ENCODE measurements around the gene SPECC1. TPM values are rescaled to one million over a fixed set of nuclear protein-coding genes. Genes with fewer than 3 reads are reported as not detected.
"Not testable (repeated sequence)": the region's sequence is repeated elsewhere in the genome, so short reads cannot be mapped to it uniquely, and the experiment has no call there.

SPECC1 gene
- total RNA-seq, 1 donor from 2014 or later: 76.4 TPM

DNA sequence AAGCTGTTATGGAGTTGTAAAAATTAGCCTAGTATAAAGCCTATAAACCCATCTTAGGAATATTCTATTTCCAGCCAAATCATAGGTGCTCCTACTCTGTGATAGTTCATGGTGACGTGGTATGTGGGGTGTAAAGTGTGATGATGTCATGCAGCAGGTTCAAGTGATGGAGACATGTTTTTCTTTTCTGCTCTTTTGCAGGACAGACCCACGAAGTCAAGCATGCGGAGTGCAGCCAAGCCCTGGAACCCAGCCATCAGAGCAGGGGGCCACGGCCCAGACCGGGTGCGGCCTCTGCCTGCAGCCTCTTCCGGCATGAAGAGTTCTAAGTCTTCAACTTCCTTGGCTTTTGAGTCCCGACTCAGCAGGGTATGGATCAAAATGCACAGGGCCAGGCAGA is 87.3 kb downstream of the SPECC1 start:
- H3K27ac ChIP-seq: peak overlapping the region; percentile 90 to 97

DNA sequence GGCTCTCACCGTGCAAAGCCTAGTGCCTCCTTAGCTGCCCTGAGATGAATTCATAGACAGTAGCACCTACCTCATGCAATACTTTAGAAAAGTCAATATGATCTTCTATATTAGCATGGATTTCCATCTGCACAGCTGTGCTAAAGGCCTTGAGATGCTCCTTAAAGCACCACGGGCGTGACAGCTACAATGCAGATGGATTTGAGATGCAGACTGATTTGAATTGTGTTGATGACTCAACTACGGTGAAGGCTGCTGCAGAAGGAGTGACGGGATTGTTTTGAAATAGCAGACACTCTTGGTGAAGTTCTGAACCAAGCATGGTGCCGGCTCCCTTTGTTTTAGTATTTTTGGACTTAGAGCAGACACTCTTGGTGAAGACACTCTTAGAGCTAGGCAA is 88.2 kb downstream of the SPECC1 start:
- TF ChIP-seq, protein P1, sequence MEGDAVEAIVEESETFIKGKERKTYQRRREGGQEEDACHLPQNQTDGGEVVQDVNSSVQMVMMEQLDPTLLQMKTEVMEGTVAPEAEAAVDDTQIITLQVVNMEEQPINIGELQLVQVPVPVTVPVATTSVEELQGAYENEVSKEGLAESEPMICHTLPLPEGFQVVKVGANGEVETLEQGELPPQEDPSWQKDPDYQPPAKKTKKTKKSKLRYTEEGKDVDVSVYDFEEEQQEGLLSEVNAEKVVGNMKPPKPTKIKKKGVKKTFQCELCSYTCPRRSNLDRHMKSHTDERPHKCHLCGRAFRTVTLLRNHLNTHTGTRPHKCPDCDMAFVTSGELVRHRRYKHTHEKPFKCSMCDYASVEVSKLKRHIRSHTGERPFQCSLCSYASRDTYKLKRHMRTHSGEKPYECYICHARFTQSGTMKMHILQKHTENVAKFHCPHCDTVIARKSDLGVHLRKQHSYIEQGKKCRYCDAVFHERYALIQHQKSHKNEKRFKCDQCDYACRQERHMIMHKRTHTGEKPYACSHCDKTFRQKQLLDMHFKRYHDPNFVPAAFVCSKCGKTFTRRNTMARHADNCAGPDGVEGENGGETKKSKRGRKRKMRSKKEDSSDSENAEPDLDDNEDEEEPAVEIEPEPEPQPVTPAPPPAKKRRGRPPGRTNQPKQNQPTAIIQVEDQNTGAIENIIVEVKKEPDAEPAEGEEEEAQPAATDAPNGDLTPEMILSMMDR (IDR thresholded peaks at IDR 0.05): no peak
- no peak for DNase-seq (ENCODE audit: low spot score in 2 of 2)
- peaks cover 0 to 17% of the 10 kb centered on the region in 2 donors for H3K36me3 ChIP-seq
- H3K4me3 ChIP-seq: no peak overlapping the region
- no peaks in the 10 kb centered on the region for H3K27me3 ChIP-seq
- no peak overlapping the region for H3K27ac ChIP-seq
- no peaks in the 10 kb centered on the region for H3K9me3 ChIP-seq
- H3K4me1 ChIP-seq: peaks cover 9 to 34% of the 10 kb centered on the region in 2 donors
- intact Hi-C loops (cut with DNase I): loop anchor here (2.0 kb wide), 1 partner anchor 13 kb away; no protein-coding TSS in a partner anchor

More for the DNA sequence above, 87.3 kb downstream of the SPECC1 start:
- no peak overlapping the region for H3K4me3 ChIP-seq
- H3K36me3 ChIP-seq: peaks cover 0 to 12% of the 10 kb centered on the region in 2 donors
- no peaks in the 10 kb centered on the region for H3K9me3 ChIP-seq
- TF ChIP-seq, protein P1 (IDR thresholded peaks at IDR 0.05): no peak
- peaks cover 9 to 38% of the 10 kb centered on the region in 2 donors for H3K4me1 ChIP-seq
- no peaks in the 10 kb centered on the region for H3K27me3 ChIP-seq
- intact Hi-C loops (cut with DNase I): loop anchor here (2.0 kb wide), 1 partner anchor 14 kb away; no protein-coding TSS in a partner anchor
- no peak for DNase-seq (ENCODE audit: low spot score in 2 of 2)

- Histone ChIP-seq H3K36me3 (peaks cover 0 to 18% of the 10 kb centered on the region in 2 donors), H3K27ac (no peak overlapping the region), H3K4me3 (no peak overlapping the region), H3K27me3 (no peaks in the 10 kb centered on the region), H3K9me3 (no peaks in the 10 kb centered on the region), H3K4me1 (peaks cover 9 to 27% of the 10 kb centered on the region in 2 donors)
- TF ChIP-seq, protein P1 (IDR thresholded peaks at IDR 0.05): no peak
- no peak for DNase-seq (ENCODE audit: low spot score in 2 of 2)
- intact Hi-C loops (cut with DNase I): no loop called here
Observed at GRCh38 chr17:20098314-20098713, 89.2 kb downstream of the SPECC1 start.

- DNase-seq (ENCODE audit: low spot score in 2 of 2); H3K4me3 ChIP-seq; H3K4me1 ChIP-seq; H3K27ac ChIP-seq; intact Hi-C loops (cut with DNase I); H3K27me3 ChIP-seq; H3K9me3 ChIP-seq: not testable (repeated sequence)
- peaks cover 0 to 18% of the 10 kb centered on the region in 2 donors for H3K36me3 ChIP-seq
Observed at GRCh38 chr17:20100806-20101205, 91.6 kb downstream of the SPECC1 start.

DNA sequence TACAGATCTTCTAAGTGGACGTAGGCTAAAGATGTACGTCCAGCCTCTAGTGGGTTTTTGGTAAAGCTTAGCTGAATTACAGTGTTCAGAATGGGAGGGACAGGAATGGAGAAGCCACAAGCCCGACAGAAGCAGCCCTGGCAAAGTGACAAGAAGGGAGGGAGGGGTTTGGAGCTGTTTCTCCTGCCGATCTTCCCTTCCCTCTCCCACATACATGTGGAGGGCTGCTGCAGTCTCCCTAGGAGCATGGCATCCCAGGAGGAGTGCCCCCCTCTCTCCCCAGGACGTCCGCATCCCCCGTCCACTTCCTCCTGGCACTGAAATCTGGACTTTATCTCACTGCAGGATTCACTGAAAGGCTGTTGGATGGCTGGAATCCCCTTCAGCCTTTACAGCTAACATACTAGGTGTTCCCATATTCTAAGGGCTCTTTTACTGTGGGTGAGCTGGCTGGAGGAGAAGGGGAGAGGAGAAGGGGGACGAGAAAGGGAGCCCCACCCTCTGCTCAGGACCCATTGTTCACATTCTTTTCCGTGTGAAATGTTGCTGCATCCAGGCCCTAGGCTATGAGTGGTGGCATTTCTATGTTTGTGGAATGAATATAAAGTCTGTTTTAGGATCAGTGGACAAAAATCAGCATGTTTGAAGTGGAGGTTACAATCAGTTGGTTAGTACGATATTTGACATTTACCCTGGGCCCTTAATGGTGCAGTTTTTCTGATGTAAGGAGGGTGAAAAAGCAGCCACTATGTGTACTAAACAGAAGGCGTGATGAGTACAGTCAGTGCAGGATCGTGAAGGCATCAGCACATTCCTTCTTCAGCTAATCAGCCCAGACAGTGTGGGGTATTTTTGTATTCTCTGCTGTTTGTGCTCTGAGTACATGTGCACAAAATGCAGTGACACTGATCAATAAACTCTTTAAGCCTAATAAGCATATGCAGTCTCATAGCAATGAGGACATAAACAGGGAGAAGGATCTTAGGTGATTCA is 94.6 kb downstream of the SPECC1 start:
- peaks cover 0 to 11% of the 10 kb centered on the region in 2 donors for H3K36me3 ChIP-seq
- no peak for DNase-seq (ENCODE audit: low spot score in 2 of 2)
- H3K27ac ChIP-seq: peak overlapping the region in 1 of 2 donors; percentile 18
- intact Hi-C loops (cut with DNase I): no loop called here
- no peaks in the 10 kb centered on the region for H3K27me3 ChIP-seq
- no peaks in the 10 kb centered on the region for H3K9me3 ChIP-seq
- H3K4me1 ChIP-seq: peaks cover 0 to 3% of the 10 kb centered on the region in 2 donors
- no peak overlapping the region for H3K4me3 ChIP-seq
- TF ChIP-seq, protein P1 (IDR thresholded peaks at IDR 0.05): no peak

All from ascending aorta (tissue), 2 donors.